Activated gamma-delta T cell treated with anti-CD3 and anti-CD28 coated beads, Interleukin-2, amount 50 U/mL, for 16 hours (primary cell): Measurements from ENCODE around the gene NFYA.

Experiments used
- DNase-seq: peaks from one replicate; pipeline ENCODE4 v3.0.0-alpha.2; 2020; ENCODE audit warnings: low read depth

NFYA gene

GRCh38 chr6:41047306-41047705 is 25.5 kb upstream of the NFYA start:
- no peak for DNase-seq

DNA sequence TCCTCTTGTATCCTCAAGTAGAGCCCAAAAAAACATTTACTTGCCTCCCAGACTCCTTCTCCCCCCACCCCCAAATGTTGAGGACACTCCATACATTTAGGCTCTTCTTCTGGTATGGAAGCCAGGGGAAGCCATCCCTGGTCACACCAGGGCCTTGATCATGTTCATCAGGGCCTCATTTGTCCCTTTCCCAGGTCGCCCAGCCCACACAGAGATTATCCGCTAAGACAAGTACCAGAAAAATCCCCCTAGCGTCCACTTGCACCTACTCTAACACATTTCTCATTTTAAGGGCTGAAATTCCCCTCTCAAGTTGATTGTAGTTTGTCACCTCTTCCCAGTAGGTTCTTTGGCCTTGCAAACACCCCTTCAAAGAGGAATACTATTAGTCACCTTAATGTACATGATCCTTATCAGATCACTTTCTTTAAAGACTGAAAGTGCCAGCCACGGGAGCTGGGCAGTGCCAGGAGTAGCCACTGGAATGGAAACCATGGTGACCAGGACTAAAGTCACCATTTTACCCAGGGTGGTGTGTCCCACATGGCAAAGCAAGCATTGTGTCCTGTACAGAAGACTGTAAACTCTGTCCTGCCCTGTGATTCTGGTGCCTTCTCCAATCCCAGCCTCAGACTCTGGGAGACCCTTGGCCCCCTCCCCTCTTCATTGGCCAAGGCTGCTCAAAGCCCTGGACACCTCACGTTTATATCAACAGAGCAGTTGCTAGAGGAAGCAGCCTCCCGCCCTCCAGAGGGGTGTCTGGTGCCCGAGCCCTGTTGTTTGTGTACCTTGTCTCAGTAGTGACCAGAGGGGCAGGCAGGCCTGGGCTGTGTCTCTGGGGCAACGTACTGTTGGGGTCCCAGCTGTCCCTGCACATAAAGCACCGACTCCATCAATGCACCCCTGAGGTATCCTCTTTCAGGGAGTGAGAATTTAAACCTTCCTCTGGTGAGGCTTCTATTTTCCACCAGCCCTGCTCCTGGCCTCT is 24.7 kb upstream of the NFYA start:
- DNase-seq, result no peak

- DNase-seq, result no peak
Measured at GRCh38 chr6:41049521-41049920, 23.3 kb upstream of the NFYA start.

- no peak for DNase-seq
Measured at GRCh38 chr6:41049955-41050354, 22.8 kb upstream of the NFYA start.

GRCh38 chr6:41050536-41050935 is 22.2 kb upstream of the NFYA start:
- no peak for DNase-seq

GRCh38 chr6:41051873-41052272 is 20.9 kb upstream of the NFYA start:
- no peak for DNase-seq

DNA sequence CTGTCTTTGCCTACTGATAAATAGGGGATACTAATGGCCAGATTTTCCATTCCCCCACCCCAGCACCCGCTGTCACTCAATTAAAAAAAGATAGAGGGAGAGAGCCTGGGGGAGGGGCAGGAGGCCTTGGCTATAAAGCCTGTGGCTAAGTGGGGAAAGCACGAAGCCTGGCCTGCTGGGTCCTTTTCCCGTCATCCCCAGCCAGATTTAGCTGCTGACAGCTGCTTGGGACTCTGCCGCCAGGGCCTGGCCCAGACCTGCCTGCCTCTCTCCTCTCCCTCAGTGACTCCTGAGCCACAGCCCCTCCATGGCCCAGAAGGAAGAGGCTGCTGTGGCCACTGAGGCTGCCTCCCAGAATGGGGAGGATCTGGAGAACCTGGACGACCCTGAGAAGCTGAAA is 19.7 kb upstream of the NFYA start, which contains the start of gene APOBEC2:
Gene APOBEC2, plus strand, starts transcription at position 162 of the 400 bp plus-strand sequence. Its CDS starts 146 bp downstream, at position 308.
- DNase-seq, result no peak

GRCh38 chr6:41054511-41054910 is 18.3 kb upstream of the NFYA start:
- no peak for DNase-seq

DNA sequence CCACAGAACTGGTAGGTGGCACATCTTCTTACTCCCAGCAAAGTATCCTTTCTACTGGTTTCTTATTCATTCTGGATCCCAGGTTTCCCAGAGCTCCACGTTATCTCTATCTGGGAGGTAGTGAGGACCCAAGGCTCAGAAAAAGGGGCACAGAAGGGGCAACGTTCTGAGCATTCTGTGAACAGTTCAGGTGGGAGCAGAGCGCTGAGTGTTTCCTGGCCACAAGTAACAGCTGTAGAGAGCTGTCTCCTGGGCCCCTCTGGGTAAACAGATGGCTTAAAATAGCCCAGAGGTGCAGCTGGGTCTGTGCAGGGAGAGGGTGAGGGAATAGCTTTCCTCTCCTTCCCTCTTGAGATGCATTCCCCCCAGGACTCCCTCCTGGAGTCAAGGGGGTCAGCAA is 17.6 kb upstream of the NFYA start:
- no peak for DNase-seq

GRCh38 chr6:41056768-41057490 is 15.8 kb upstream of the NFYA start:
- DNase-seq, result no peak

DNA sequence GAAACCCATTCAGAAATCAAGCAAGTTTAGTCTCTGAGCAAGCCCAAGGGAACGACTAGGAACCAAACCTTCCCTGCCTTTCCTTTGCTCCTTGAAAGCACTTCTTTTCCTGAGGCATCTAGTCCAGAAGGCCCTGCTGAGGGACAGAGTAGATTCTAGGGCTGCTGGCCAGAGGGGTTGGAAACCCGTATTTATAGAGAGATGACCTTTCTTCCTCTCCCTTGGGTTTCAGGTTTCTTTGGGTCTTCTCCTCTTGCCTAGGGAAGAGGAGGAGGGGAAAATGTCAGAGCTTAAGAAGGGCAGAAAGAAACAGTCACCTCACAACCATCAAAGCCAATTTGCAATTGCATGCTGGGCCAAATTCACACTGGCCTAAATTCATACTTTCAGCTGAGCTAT is 14.0 kb upstream of the NFYA start:
- no peak for DNase-seq

- DNase-seq, result no peak
Measured at GRCh38 chr6:41059556-41059955, 13.2 kb upstream of the NFYA start.

GRCh38 chr6:41061196-41061726 is 11.5 kb upstream of the NFYA start:
- DNase-seq, result no peak

DNA sequence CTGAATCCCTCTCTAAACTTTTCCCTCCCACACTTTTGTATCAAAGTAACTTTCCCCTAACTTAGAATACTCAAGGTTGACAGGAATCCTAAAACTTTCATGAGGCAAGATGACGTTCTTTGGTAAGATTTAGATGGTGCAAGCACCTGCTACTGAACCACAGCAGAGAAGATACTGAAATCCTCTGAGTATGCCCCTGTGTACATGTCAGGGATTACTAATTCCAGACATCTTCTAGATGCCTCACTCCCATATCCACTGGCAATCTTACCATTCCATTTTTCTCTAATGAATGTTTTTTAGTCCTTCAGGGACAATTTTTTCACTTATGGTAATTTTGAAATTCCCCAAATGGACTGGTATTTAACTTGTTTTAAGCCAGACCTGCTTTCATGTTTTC is 10.7 kb upstream of the NFYA start:
- DNase-seq, result no peak

- no peak for DNase-seq
Measured at GRCh38 chr6:41063884-41064285, 8.9 kb upstream of the NFYA start.

GRCh38 chr6:41064841-41065240 is 7.9 kb upstream of the NFYA start:
- no peak for DNase-seq

DNA sequence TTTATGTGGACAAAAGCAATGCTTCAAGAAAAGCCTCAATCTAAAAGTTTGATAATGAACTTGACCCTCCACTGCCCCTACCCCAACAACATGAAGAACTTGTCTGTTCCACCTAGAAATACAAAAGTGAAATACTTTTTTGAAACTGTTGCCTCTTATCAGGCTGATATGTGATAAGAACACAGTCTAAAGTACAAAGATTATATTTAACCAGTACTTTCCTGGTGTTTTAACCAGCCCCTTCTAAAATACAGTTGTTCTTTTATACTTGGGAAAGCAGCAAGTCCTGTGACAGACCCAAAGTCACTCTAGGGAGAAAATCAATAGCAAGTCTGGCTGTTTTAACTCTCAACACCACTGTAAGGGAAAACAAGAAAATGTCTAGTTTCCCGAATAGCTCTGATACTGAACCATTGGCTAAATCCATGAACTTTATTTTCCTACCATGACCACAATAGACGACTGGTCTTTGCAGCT is 7.2 kb upstream of the NFYA start:
- no peak for DNase-seq

- DNase-seq, result peak; percentile 42
Measured at GRCh38 chr6:41066867-41067304, 5.9 kb upstream of the NFYA start.

DNA sequence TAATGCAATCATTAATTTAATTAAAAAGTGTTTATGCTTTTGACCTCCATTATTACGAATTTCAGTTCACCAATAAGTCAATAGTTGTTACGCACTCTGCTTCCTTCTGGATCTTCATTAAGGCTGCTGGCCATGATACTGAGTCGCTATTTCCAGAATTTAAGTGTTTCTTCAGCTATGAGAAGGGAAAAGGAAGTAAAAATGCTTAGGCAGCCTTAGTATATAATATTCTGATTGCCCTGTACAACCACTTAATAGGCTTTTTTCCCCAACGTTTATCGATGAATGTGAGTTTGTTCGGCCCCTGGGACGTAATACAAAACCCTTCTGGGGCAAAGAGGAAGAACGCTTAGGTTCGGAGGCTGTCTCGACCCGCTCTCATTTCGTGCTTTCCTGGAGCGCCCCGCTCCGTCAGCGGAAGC is 1.3 kb upstream of the NFYA start:
- no peak for DNase-seq

DNA sequence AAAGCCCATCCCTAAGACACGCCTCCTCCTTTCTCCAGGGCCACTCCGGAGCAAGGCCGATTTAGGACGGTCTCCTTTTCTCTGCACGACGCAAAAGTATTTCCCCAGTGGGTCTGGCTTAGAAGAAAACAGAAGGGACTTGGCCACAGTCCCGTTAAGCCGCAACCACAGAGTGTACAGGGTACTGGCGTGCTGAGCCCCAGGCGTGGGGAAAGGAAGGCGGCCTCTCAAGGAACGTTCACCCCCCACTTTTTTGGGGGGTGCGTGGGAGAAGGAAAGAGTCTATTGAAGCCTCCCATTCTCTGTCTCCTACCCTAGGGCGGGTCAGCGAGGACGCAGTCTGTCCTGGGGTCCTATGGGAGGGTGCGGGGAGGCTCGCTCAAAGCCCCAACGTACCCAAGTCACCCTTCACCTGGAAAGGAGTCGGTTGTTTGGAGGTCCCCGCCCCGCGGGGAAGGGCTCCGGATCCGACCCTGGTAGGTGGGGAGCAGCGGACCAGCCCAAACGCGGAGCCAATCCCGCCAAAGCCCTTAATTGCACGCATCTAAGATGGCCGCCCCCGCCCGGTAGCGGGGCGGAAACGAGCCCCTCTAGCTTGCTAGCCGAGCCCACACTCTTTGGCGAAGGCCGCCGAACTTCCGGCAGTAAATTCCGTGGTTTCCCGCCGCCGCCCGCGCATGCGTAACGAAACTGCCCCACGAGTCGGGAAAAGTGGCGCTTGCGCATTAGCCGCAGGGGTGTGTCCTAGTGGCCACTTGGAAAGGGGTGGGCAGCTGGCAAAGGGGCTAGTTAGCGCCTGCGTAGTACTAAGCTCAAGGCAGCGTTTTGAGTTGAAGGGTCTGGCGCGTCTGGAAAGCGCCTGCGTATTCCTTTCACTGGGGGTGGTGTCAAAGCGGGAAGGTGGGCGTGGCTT is 595 bp upstream of the NFYA start, which contains the start of gene OARD1:
Gene OARD1, minus strand, starts transcription at position 434 of the 913 bp plus-strand sequence. CDS start 722 bp downstream, outside the sequence.
- peak; percentile 100 for DNase-seq
